Ascending aorta (tissue), 2 donors: ENCODE measurements around the gene LDLR. TPM values are rescaled to one million over a fixed set of nuclear protein-coding genes. Genes with fewer than 3 reads are reported as not detected.

ENCODE experiments used
- DNase-seq, 2 donors: peaks; one replicate each; pipeline ENCODE4 v3.0.0-alpha.2; 2019; ENCODE audit warnings: low spot score in 2 of 2
- H3K27ac ChIP-seq, 2 donors: fragments of 200-600 bp; sonication (generic); one replicate each; pipeline ENCODE4 v1.5.1; 2016 to 2017; ENCODE audit warnings: mild to moderate bottlenecking in 1 of 2
- H3K27me3 ChIP-seq: fragments of 200-600 bp; sonication (generic); one replicate; pipeline ENCODE4 v1.5.1; 2017
- H3K36me3 ChIP-seq, 2 donors: fragments of 200-600 bp; sonication (generic); one replicate each; pipeline ENCODE4 v1.5.1; 2016
- H3K4me1 ChIP-seq, 2 donors: fragments of 200-600 bp; sonication (generic); one replicate each; pipeline ENCODE4 v1.5.1; 2016 to 2017; ENCODE audit warnings: mild to moderate bottlenecking in 1 of 2
- H3K4me3 ChIP-seq, 2 donors: fragments of 200-600 bp; sonication (generic); one replicate each; pipeline ENCODE4 v1.5.1; 2016 to 2017; ENCODE audit warnings: mild to moderate bottlenecking in 1 of 2
- H3K9me3 ChIP-seq, 2 donors: fragments of 200-600 bp; sonication (generic); one replicate each; pipeline ENCODE4 v1.5.1; 2016
- intact Hi-C: fragments of 100-400 bp; cut with DNase I; formaldehyde crosslinking; loops from one replicate; pipeline ENCODE4 v1.15.1; 2023
- total RNA-seq: library from RNA; depleted of rRNA; stranded (reverse); fragments of >200 nt; gene quantifications from one replicate; pipeline ENCODE4 v1.1.0, GENCODE V29; 2016
- TF ChIP-seq, protein P1 (sequence below), 3 experiments: fragments of 200-600 bp in 2 of 3; fragments of 450-650 bp in 1 of 3; sonication (generic) in 2 of 3; IDR thresholded peaks; one replicate each; pipeline ENCODE4 v1.5.1; 2016 to 2019; ENCODE audit warnings: antibody characterized with exemption in 3 of 3, mild to moderate bottlenecking in 1 of 3, moderate library complexity in 1 of 3

Gene LDLR
- total RNA-seq: 37.4 TPM

DNA sequence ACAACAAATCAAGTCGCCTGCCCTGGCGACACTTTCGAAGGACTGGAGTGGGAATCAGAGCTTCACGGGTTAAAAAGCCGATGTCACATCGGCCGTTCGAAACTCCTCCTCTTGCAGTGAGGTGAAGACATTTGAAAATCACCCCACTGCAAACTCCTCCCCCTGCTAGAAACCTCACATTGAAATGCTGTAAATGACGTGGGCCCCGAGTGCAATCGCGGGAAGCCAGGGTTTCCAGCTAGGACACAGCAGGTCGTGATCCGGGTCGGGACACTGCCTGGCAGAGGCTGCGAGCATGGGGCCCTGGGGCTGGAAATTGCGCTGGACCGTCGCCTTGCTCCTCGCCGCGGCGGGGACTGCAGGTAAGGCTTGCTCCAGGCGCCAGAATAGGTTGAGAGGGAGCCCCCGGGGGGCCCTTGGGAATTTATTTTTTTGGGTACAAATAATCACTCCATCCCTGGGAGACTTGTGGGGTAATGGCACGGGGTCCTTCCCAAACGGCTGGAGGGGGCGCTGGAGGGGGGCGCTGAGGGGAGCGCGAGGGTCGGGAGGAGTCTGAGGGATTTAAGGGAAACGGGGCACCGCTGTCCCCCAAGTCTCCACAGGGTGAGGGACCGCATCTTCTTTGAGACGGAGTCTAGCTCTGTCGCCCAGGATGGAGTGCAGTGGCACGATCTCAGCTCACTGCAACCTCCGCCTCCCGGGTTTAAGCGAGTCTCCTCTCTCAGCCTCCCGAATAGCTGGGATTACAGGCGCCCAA, at the start of gene LDLR:
LDLR (plus strand) TSS at position 210 of the 760 bp plus-strand sequence; CDS start at position 296, 86 bp downstream.
- intact Hi-C loops: loop anchor here (2.0 kb wide), 2 partner anchors 49 to 113 kb away; no protein-coding TSS in a partner anchor
- H3K9me3 ChIP-seq: no peaks in the 10 kb centered on the region
- peak; percentile 63 to 95 for DNase-seq
- H3K4me1 ChIP-seq: peaks cover 19 to 46% of the 10 kb centered on the region in 2 donors
- H3K4me3 ChIP-seq: peak within 1 kb of the TSS; percentile 45 to 82
- H3K27me3 ChIP-seq: no peaks in the 10 kb centered on the region
- H3K27ac ChIP-seq: peak within 1 kb of the TSS; percentile 98 to 99
- TF ChIP-seq, protein P1, sequence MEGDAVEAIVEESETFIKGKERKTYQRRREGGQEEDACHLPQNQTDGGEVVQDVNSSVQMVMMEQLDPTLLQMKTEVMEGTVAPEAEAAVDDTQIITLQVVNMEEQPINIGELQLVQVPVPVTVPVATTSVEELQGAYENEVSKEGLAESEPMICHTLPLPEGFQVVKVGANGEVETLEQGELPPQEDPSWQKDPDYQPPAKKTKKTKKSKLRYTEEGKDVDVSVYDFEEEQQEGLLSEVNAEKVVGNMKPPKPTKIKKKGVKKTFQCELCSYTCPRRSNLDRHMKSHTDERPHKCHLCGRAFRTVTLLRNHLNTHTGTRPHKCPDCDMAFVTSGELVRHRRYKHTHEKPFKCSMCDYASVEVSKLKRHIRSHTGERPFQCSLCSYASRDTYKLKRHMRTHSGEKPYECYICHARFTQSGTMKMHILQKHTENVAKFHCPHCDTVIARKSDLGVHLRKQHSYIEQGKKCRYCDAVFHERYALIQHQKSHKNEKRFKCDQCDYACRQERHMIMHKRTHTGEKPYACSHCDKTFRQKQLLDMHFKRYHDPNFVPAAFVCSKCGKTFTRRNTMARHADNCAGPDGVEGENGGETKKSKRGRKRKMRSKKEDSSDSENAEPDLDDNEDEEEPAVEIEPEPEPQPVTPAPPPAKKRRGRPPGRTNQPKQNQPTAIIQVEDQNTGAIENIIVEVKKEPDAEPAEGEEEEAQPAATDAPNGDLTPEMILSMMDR (IDR thresholded peaks at IDR 0.05): no peak
- H3K36me3 ChIP-seq: no peaks in the 10 kb centered on the region

DNA sequence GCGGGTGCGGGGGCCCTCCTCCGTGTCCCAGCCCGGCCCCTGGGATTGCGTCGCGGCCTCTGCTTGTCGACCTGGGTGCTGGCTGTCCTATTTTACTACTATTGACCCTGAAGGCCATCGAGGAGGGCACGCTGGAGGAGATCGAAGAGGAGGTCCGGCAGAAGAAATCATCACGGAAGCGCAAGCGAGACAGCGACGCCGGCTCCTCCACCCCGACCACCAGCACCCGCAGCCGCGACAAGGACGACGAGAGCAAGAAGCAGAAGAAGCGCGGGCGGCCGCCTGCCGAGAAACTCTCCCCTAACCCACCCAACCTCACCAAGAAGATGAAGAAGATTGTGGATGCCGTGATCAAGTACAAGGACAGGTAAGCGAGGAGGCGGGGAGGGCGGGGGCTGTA, 48.1 kb upstream of the LDLR start:
- H3K4me1 ChIP-seq: peaks cover under 1 to 2% of the 10 kb centered on the region in 2 donors
- no peak for DNase-seq
- intact Hi-C loops: no loop called here
- TF ChIP-seq, protein P1 (IDR thresholded peaks at IDR 0.05): no peak
- no peaks in the 10 kb centered on the region for H3K9me3 ChIP-seq
- no peak overlapping the region for H3K4me3 ChIP-seq
- no peak overlapping the region for H3K27ac ChIP-seq
- peaks cover 50 to 57% of the 10 kb centered on the region in 2 donors for H3K36me3 ChIP-seq
- H3K27me3 ChIP-seq: no peaks in the 10 kb centered on the region

DNA sequence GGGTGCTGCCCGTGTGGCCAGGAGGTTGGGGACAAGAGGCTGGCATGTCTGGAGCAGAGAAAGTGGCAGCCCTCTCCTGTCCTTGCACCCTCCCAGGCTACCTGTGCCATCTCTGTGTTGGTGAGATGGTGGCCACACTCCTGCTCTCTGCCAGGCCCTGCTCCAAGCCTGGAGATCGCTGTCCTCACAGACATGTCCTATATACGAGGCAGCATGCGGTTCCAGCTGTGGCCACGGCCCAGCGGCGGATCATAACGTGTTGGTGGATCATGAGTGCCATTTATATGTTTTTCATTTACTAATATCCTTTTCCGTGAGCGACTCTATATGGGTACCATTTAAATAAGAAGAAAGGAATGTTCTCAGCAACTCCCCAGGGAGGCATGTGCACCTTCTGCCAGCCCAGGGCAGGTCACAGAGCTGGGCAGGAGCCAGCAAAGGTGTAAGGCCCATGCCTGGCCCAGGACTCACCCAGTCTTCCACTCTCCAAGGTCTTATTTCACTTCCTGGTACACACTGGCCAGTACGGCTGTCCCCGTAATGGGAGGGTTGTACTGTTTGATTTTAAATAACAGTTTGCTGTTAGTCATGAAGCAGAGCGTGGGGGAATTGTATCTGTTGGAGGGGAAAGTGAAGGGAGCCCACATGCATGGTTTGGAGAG, 47.2 kb upstream of the LDLR start:
- Histone ChIP-seq H3K4me1 (no peaks in the 10 kb centered on the region), H3K27me3 (no peaks in the 10 kb centered on the region), H3K9me3 (no peaks in the 10 kb centered on the region), H3K4me3 (no peak overlapping the region), H3K36me3 (peaks cover 45 to 49% of the 10 kb centered on the region in 2 donors), H3K27ac (no peak overlapping the region)
- intact Hi-C loops: no loop called here
- DNase-seq: no peak
- TF ChIP-seq, protein P1 (IDR thresholded peaks at IDR 0.05): no peak

DNA sequence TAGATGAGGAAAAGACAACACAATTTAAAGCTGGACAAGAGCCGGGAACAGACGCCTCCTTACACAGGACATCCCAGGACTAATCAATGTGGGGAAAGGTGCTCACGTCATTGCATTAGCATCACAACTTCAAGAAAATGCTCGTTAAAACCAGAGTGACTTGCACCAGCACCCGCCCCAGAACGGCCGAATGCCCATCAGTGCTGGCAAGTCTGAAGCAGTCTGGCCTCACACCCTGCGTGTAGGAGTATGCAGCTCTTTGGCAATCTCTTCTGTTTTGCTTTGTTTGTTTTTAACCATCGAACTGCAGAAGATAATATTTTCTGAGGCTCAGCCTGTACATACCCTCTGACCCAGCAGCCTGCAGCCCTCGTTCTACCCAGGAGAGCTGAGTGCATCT, 44.8 kb upstream of the LDLR start:
- TF ChIP-seq, protein P1 (IDR thresholded peaks at IDR 0.05): no peak
- H3K9me3 ChIP-seq: no peaks in the 10 kb centered on the region
- no peak overlapping the region for H3K27ac ChIP-seq
- no peaks in the 10 kb centered on the region for H3K27me3 ChIP-seq
- DNase-seq: no peak
- peaks cover 45 to 56% of the 10 kb centered on the region in 2 donors for H3K36me3 ChIP-seq
- no peaks in the 10 kb centered on the region for H3K4me1 ChIP-seq
- no peak overlapping the region for H3K4me3 ChIP-seq
- intact Hi-C loops: no loop called here

DNA sequence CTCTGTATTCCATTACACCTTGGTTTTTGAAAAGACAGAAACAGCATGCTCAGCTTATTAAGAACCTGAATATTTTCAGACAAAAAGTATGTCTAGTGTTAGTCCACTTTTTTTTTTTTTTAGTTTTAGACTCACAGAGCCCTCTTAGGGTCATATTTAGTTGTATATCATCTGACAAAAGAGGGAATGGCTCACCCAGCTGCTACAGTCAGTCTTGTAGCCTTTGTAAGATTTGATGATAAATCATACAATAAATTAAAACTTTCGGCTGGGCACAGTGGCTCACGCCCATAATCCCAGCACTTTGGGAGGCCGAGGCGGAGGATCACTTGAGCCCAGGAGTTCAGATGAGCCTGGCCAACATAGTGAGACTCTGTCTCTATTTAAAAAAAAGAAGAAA, 43.7 kb upstream of the LDLR start:
- H3K36me3 ChIP-seq: peaks cover 38 to 60% of the 10 kb centered on the region in 2 donors
- H3K27me3 ChIP-seq: no peaks in the 10 kb centered on the region
- intact Hi-C loops: no loop called here
- TF ChIP-seq, protein P1 (IDR thresholded peaks at IDR 0.05): no peak
- no peaks in the 10 kb centered on the region for H3K9me3 ChIP-seq
- H3K4me1 ChIP-seq: no peaks in the 10 kb centered on the region
- no peak overlapping the region for H3K4me3 ChIP-seq
- DNase-seq: no peak
- H3K27ac ChIP-seq: no peak overlapping the region
